K562 (cell line): Measurements from ENCODE around the gene IL20. TPM values are rescaled to one million over a fixed set of nuclear protein-coding genes. Genes with fewer than 3 reads are reported as not detected.

Experiments
- ATAC-seq: fragments of 200-7000 bp; cut with Tn5 transposase; 3 replicates; pipeline ENCODE4 v1.9.1; 2020; ENCODE audit warnings: moderate library complexity
- BruUV-seq: library from RNA; stranded (reverse); fragments of 400-500 nt; replicated peaks from 2 replicates; lab custom pipeline; 2021; lab: Mats Ljungman, UMichigan
- CTCF ChIA-PET: fragments of 300-600 bp; formaldehyde crosslinking; extraction: SDS; loops from one replicate; lab custom pipeline; 2021; ENCODE audit warnings: low intra/inter-chr PET ratio; lab: Yijun Ruan, JAX
- POLR2A ChIA-PET: fragments of 300-600, 350-650 bp; sonication (Branson Sonifier 250); formaldehyde crosslinking; extraction: SDS; loops from one replicate; lab custom pipeline; 2021; ENCODE audit warnings: antibody characterized with exemption, inconsistent platforms; lab: Yijun Ruan, JAX
- DNase-seq, 4 experiments: peaks; one replicate each; pipeline versions ENCODE4 v3.0.0 to v3.0.0-alpha.2; 2011 to 2018; ENCODE audit warnings: low spot score in 3 of 4, mixed read lengths in 3 of 4; ENCODE audit errors: extremely low read depth in 1 of 4
- FAIRE-seq: peaks from 2 replicates; lab custom pipeline; 2011; peaks lifted over from hg19 to GRCh38; lab: Jason Lieb, UNC
- H2AFZ ChIP-seq: 2 replicates; pipeline ENCODE4 v1.6.0; 2011; ENCODE audit warnings: low read depth, low read length, control low read depth, inconsistent platforms
- H3K27ac ChIP-seq: fragments of 200-600 bp; 3 replicates; pipeline ENCODE4 v1.8.0; 2011; ENCODE audit warnings: low read depth, mild to moderate bottlenecking, control low read depth, inconsistent platforms, low read length, moderate library complexity, mixed read lengths; ENCODE audit errors: extremely low read depth
- H3K27me3 ChIP-seq, 2 experiments: fragments of 300-600 bp in 1 of 2; 2 replicates in 1 of 2; 3 replicates in 1 of 2; pipeline versions ENCODE4 v1.6.0 to v1.8.0; 2011; ENCODE audit warnings: inconsistent platforms in 2 of 2, low read length in 2 of 2, mild to moderate bottlenecking in 1 of 2, mixed read lengths in 1 of 2, moderate library complexity in 1 of 2; ENCODE audit not compliant: control insufficient read depth in 2 of 2, insufficient read depth in 2 of 2
- H3K36me3 ChIP-seq: fragments of 300-600 bp; 3 replicates; pipeline ENCODE4 v1.8.0; 2011; ENCODE audit warnings: mild to moderate bottlenecking, low read length, inconsistent platforms; ENCODE audit not compliant: control insufficient read depth, insufficient read depth
- H3K4me1 ChIP-seq, 2 experiments: fragments of 200-600 bp in 1 of 2; replicated peaks in 1 of 2; 2 replicates in 1 of 2; 3 replicates in 1 of 2; pipeline versions ENCODE4 v1.5.1 to v1.8.0; 2011; ENCODE audit warnings: inconsistent platforms in 2 of 2, low read length in 2 of 2, mild to moderate bottlenecking in 1 of 2, mixed read lengths in 1 of 2, moderate library complexity in 1 of 2; ENCODE audit not compliant: control insufficient read depth in 2 of 2, insufficient read depth in 2 of 2
- H3K4me2 ChIP-seq: 2 replicates; pipeline ENCODE4 v1.6.1; 2011; ENCODE audit warnings: low read length, control low read depth, inconsistent platforms, mixed read lengths; ENCODE audit not compliant: insufficient read depth
- H3K4me3 ChIP-seq: fragments of 200-600 bp; sonication (generic), shearing (Covaris generic); 2 replicates; pipeline ENCODE4 v1.5.1; 2016; ENCODE audit warnings: control low read depth, inconsistent platforms
- H3K79me2 ChIP-seq: fragments of 200-600 bp; 3 replicates; pipeline ENCODE4 v1.8.0; 2011; ENCODE audit warnings: low read length, inconsistent platforms; ENCODE audit not compliant: control insufficient read depth, insufficient read depth
- H3K9ac ChIP-seq, 2 experiments: 2 replicates each; pipeline versions ENCODE4 v1.6.0 to v1.6.1; 2011; ENCODE audit warnings: low read depth in 2 of 2, low read length in 2 of 2, control low read depth in 1 of 2, inconsistent platforms in 1 of 2, mild to moderate bottlenecking in 1 of 2, mixed read lengths in 1 of 2; ENCODE audit not compliant: insufficient read depth in 1 of 2
- H3K9me1 ChIP-seq: one replicate; pipeline ENCODE4 v1.6.0; 2011; ENCODE audit warnings: inconsistent platforms, mild to moderate bottlenecking, low read length, moderate library complexity; ENCODE audit not compliant: control insufficient read depth, insufficient read depth
- H3K9me3 ChIP-seq: replicated peaks from 2 replicates; pipeline ENCODE4 v1.5.1; 2011; ENCODE audit warnings: low read depth, low read length, inconsistent platforms; ENCODE audit not compliant: control insufficient read depth, insufficient read depth
- H4K20me1 ChIP-seq: replicated peaks from 2 replicates; pipeline ENCODE4 v1.6.1; 2011; ENCODE audit warnings: low read length, inconsistent platforms, mixed read lengths; ENCODE audit not compliant: control insufficient read depth, insufficient read depth
- E2F5 ChIP-seq: sonication (generic); formaldehyde crosslinking; IDR thresholded peaks from 2 replicates; pipeline ENCODE4 v1.8.0; 2022; ENCODE audit warnings: mild to moderate bottlenecking, missing genetic modification reagents
- FOXP1 ChIP-seq: sonication (generic); formaldehyde crosslinking; IDR thresholded peaks from 2 replicates; pipeline ENCODE4 v1.8.0; 2022; ENCODE audit warnings: mild to moderate bottlenecking, missing genetic modification reagents
- KLF6 ChIP-seq: fragments of 250-450 bp; sonication (Bioruptor Pico); IDR thresholded peaks from 2 replicates; pipeline ENCODE4 v1.4.0; 2020; ENCODE audit warnings: mild to moderate bottlenecking, moderate library complexity, borderline replicate concordance
- TFAM ChIP-seq: fragments of 250-450 bp; sonication (Bioruptor Pico); conservative IDR thresholded peaks from 2 replicates; pipeline ENCODE4 v1.5.0; 2021; ENCODE audit warnings: mild to moderate bottlenecking, moderate library complexity
- ZFP1 ChIP-seq: fragments of 450-650 bp; formaldehyde crosslinking; IDR thresholded peaks from 2 replicates; pipeline ENCODE4 v1.4.0; 2020; ENCODE audit warnings: mild to moderate bottlenecking, mixed read lengths
- ZNF316 ChIP-seq: fragments of 450-650 bp; IDR thresholded peaks from 2 replicates; pipeline ENCODE4 v1.6.1; 2016
- WGBS: fragments of 100-300 bp; shearing (Covaris generic); methylation state at CpG from one replicate; pipeline ENCODE4 v1.1.6; 2016; ENCODE audit warnings: low coverage, mixed read lengths; ENCODE audit not compliant: insufficient coverage; ENCODE audit errors: missing lambda C conversion rate; 5-methylcytosine and 5-hydroxymethylcytosine counted together
- in situ Hi-C: fragments of 300-500 bp; cut with MboI; formaldehyde crosslinking; loops from 4 replicates; pipeline ENCODE4 v1.15.0; 2018; ENCODE audit warnings: inconsistent platforms, mixed read lengths
- intact Hi-C: fragments of 100-400 bp; cut with micrococcal nuclease; formaldehyde crosslinking; loops from 2 replicates; pipeline ENCODE4 v1.14.2; 2022
- polyA plus RNA-seq, 8 experiments: library from polyadenylated mRNA; depleted of rRNA in 4 of 8; stranded (reverse) in 5 of 8; unstranded in 3 of 8; fragments of >200 nt; fragmentation: Nextera tagmentation in 2 of 8; fragmentation: Illumina TruSeq in 1 of 8; extraction: Ambion mirVana in 2 of 8; extraction: Trizol in 1 of 8; gene quantifications; 2 replicates each; pipeline versions ENCODE4 v1.2.1 to v1.2.3, GENCODE V29; 2011 to 2014; ENCODE audit warnings: inconsistent platforms in 1 of 8, missing spikeins in 1 of 8
- total RNA-seq, 7 experiments: library from RNA; depleted of rRNA in 6 of 7; stranded (reverse); fragments of >200 nt in 6 of 7; fragmentation: Illumina TruSeq in 2 of 7; extraction: Trizol in 2 of 7; gene quantifications; 2 replicates each; pipeline versions ENCODE4 v1.2.1 to v1.2.3, GENCODE V29; 2011 to 2021; ENCODE audit warnings: low replicate concordance in 1 of 7
- TF ChIP-seq, protein P1 (sequence below): fragments of 250-450 bp; sonication (Bioruptor Pico); IDR thresholded peaks from 2 replicates; pipeline ENCODE4 v1.8.0; 2021; ENCODE audit warnings: moderate library complexity, mild to moderate bottlenecking, inconsistent platforms
- TF ChIP-seq, protein P2 (sequence below): fragments of 450-650 bp; IDR thresholded peaks from 2 replicates; pipeline ENCODE4 v1.6.1; 2016
- TF ChIP-seq, protein P3 (sequence below): fragments of 250-450 bp; sonication (Bioruptor Pico); IDR thresholded peaks from 2 replicates; pipeline ENCODE4 v1.8.0; 2022; ENCODE audit warnings: inconsistent platforms

Gene IL20
- total and polyA plus RNA-seq, 9 of the 15 experiments (the other 6 are each of a cell fraction or from before 2014, with no cell fraction given): not detected

- POLR2A ChIA-PET: interaction anchor here (0.6 kb wide), 3 partner anchors 9 to 191 kb away, joined by 3 to 4 read pairs (median 4); no protein-coding TSS in a partner anchor
- CTCF ChIA-PET: interaction anchor here (0.5 to 0.6 kb wide), 3 partner anchors 169 to 881 kb away, joined by 3 to 5 read pairs (median 4); no protein-coding TSS in a partner anchor
- no peak overlapping the region for H3K4me2 ChIP-seq
- intact Hi-C loops (no loop called here), in situ Hi-C loops (loop anchor here (25.0 kb wide), 1 partner anchor 304 kb away; the partner anchor contains the start of gene EIF2D)
- no peaks in the 10 kb centered on the region for H3K36me3 ChIP-seq
- H3K27me3 ChIP-seq: peaks cover 34 to 45% of the 10 kb centered on the region in 2 experiments
- no peaks in the 10 kb centered on the region for H3K9me1 ChIP-seq
- no peaks in the 10 kb centered on the region for H3K79me2 ChIP-seq
- 0 out of 2 replicates have a peak, but pooled peaks cover 3% of the 10 kb centered on the region for H4K20me1 ChIP-seq
- FAIRE-seq (no peak), DNase-seq (no peak), ATAC-seq (no peak)
- H3K9me3 ChIP-seq: no peaks in the 10 kb centered on the region
- WGBS: 3% methylated on average over 8 of the region's 8 CpGs
- H3K27ac ChIP-seq: no peak overlapping the region
- no TSS peak for BruUV-seq
- H2AFZ ChIP-seq: no peak overlapping the region
- H3K4me1 ChIP-seq: no peaks in the 10 kb centered on the region
- TF ChIP-seq TFAM (CRISPR knock-in tag) (no peak), E2F5 (CRISPR knock-in tag) (no peak), KLF6 (CRISPR knock-in tag) (no peak), ZFP1 (CRISPR knock-in tag) (no peak), ZNF316 (no peak), FOXP1 (CRISPR knock-in tag) (no peak)
- TF ChIP-seq, protein P1, sequence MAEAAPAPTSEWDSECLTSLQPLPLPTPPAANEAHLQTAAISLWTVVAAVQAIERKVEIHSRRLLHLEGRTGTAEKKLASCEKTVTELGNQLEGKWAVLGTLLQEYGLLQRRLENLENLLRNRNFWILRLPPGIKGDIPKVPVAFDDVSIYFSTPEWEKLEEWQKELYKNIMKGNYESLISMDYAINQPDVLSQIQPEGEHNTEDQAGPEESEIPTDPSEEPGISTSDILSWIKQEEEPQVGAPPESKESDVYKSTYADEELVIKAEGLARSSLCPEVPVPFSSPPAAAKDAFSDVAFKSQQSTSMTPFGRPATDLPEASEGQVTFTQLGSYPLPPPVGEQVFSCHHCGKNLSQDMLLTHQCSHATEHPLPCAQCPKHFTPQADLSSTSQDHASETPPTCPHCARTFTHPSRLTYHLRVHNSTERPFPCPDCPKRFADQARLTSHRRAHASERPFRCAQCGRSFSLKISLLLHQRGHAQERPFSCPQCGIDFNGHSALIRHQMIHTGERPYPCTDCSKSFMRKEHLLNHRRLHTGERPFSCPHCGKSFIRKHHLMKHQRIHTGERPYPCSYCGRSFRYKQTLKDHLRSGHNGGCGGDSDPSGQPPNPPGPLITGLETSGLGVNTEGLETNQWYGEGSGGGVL (CRISPR knock-in tag): no peak
- TF ChIP-seq, protein P2, sequence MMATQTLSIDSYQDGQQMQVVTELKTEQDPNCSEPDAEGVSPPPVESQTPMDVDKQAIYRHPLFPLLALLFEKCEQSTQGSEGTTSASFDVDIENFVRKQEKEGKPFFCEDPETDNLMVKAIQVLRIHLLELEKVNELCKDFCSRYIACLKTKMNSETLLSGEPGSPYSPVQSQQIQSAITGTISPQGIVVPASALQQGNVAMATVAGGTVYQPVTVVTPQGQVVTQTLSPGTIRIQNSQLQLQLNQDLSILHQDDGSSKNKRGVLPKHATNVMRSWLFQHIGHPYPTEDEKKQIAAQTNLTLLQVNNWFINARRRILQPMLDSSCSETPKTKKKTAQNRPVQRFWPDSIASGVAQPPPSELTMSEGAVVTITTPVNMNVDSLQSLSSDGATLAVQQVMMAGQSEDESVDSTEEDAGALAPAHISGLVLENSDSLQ: peak; percentile 34; the same call in 1 of the 2 replicates
- TF ChIP-seq, protein P3, sequence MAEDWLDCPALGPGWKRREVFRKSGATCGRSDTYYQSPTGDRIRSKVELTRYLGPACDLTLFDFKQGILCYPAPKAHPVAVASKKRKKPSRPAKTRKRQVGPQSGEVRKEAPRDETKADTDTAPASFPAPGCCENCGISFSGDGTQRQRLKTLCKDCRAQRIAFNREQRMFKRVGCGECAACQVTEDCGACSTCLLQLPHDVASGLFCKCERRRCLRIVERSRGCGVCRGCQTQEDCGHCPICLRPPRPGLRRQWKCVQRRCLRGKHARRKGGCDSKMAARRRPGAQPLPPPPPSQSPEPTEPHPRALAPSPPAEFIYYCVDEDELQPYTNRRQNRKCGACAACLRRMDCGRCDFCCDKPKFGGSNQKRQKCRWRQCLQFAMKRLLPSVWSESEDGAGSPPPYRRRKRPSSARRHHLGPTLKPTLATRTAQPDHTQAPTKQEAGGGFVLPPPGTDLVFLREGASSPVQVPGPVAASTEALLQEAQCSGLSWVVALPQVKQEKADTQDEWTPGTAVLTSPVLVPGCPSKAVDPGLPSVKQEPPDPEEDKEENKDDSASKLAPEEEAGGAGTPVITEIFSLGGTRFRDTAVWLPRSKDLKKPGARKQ (CRISPR knock-in tag): no peak
- no peak overlapping the region for H3K9ac ChIP-seq
- no peak overlapping the region for H3K4me3 ChIP-seq
Measured at GRCh38 chr1:206916000-206916709, 50.7 kb downstream of the IL20 start.
